ENCODE measurements around the gene RTEL1. TPM values are rescaled to one million over a fixed set of nuclear protein-coding genes. Genes with fewer than 3 reads are reported as not detected.

The RTEL1 gene
- total RNA-seq, 3 donors from 2014 or later (not counting 1 experiment from before 2014, with no cell fraction given): 36.3 to 52.0 (median 40.4) TPM

GRCh38 chr20:63698739-63699465 is 40.8 kb downstream of the RTEL1 start:
- Histone ChIP-seq H3K4me1 (ENCODE audit: control insufficient read depth, insufficient read depth, low read length) (peaks cover 44% of the 10 kb centered on the region), H3K27ac (ENCODE audit: low read length) (no peak overlapping the region), H3K4me3 (ENCODE audit: low read length) (no peak overlapping the region), H3K36me3 (ENCODE audit: control insufficient read depth, insufficient read depth, low read length) (peaks cover 8% of the 10 kb centered on the region), H3K27me3 (ENCODE audit: control insufficient read depth, insufficient read depth, low read length) (no peaks in the 10 kb centered on the region), H3K9me3 (ENCODE audit: control insufficient read depth, insufficient read depth, low read length) (no peaks in the 10 kb centered on the region)
- intact Hi-C loops (cut with micrococcal nuclease): no loop called here
- H3K27me3 Mint-ChIP-seq (ENCODE audit: low read depth in 2 of 2): no peaks in the 10 kb centered on the region
- no peaks in the 10 kb centered on the region for H3K36me3 Mint-ChIP-seq
- no peak overlapping the region for H3K27ac Mint-ChIP-seq
- no peak for TF ChIP-seq CTCF (IDR thresholded peaks at IDR 0.05)
- H3K4me1 Mint-ChIP-seq: peaks cover 0 to 29% of the 10 kb centered on the region in 2 donors
- H3K4me3 Mint-ChIP-seq: no peak overlapping the region
- ATAC-seq: no peak
- H3K9me3 Mint-ChIP-seq: no peaks in the 10 kb centered on the region
- 77% methylated on average over 19 of the region's 19 CpGs for WGBS (ENCODE audit: insufficient coverage)
- DNase-seq: no peak

- H3K27ac ChIP-seq (ENCODE audit: low read length): no peak overlapping the region
- H3K27me3 Mint-ChIP-seq (ENCODE audit: low read depth in 2 of 2): no peaks in the 10 kb centered on the region
- peaks cover 0 to 24% of the 10 kb centered on the region in 2 donors for H3K4me1 Mint-ChIP-seq
- no peaks in the 10 kb centered on the region for H3K9me3 ChIP-seq (ENCODE audit: control insufficient read depth, insufficient read depth, low read length)
- no peaks in the 10 kb centered on the region for H3K9me3 Mint-ChIP-seq
- no peaks in the 10 kb centered on the region for H3K36me3 Mint-ChIP-seq
- WGBS (ENCODE audit: insufficient coverage): 92% methylated on average over 23 of the region's 24 CpGs
- no peaks in the 10 kb centered on the region for H3K27me3 ChIP-seq (ENCODE audit: control insufficient read depth, insufficient read depth, low read length)
- no peak for DNase-seq
- no peak overlapping the region for H3K4me3 ChIP-seq (ENCODE audit: low read length)
- peaks cover 37% of the 10 kb centered on the region for H3K4me1 ChIP-seq (ENCODE audit: control insufficient read depth, insufficient read depth, low read length)
- no peak for ATAC-seq
- H3K36me3 ChIP-seq (ENCODE audit: control insufficient read depth, insufficient read depth, low read length): peaks cover 11% of the 10 kb centered on the region
- intact Hi-C loops (cut with micrococcal nuclease): no loop called here
- H3K27ac Mint-ChIP-seq: no peak overlapping the region
- H3K4me3 Mint-ChIP-seq: no peak overlapping the region
- no peak for TF ChIP-seq CTCF (IDR thresholded peaks at IDR 0.05)
These were observed 41.5 kb downstream of the RTEL1 start for GRCh38 chr20:63699466-63700198.

- no peaks in the 10 kb centered on the region for H3K27me3 ChIP-seq (ENCODE audit: control insufficient read depth, insufficient read depth, low read length)
- no peaks in the 10 kb centered on the region for H3K36me3 Mint-ChIP-seq
- ATAC-seq (no peak), DNase-seq (no peak)
- H3K4me3 ChIP-seq (ENCODE audit: low read length): no peak overlapping the region
- peaks cover 36% of the 10 kb centered on the region for H3K4me1 ChIP-seq (ENCODE audit: control insufficient read depth, insufficient read depth, low read length)
- H3K27me3 Mint-ChIP-seq (ENCODE audit: low read depth in 2 of 2): no peaks in the 10 kb centered on the region
- H3K36me3 ChIP-seq (ENCODE audit: control insufficient read depth, insufficient read depth, low read length): peaks cover 18% of the 10 kb centered on the region
- no peaks in the 10 kb centered on the region for H3K9me3 ChIP-seq (ENCODE audit: control insufficient read depth, insufficient read depth, low read length)
- H3K4me3 Mint-ChIP-seq: no peak overlapping the region
- 95% methylated on average over 40 of the region's 43 CpGs for WGBS (ENCODE audit: insufficient coverage)
- no peak overlapping the region for H3K27ac Mint-ChIP-seq
- peaks cover 0 to 24% of the 10 kb centered on the region in 2 donors for H3K4me1 Mint-ChIP-seq
- no peak for TF ChIP-seq CTCF (IDR thresholded peaks at IDR 0.05)
- H3K27ac ChIP-seq (ENCODE audit: low read length): no peak overlapping the region
- intact Hi-C loops (cut with micrococcal nuclease): no loop called here
- no peaks in the 10 kb centered on the region for H3K9me3 Mint-ChIP-seq
These were observed 42.3 kb downstream of the RTEL1 start for GRCh38 chr20:63700199-63701050.

Data from natural killer cell (primary cell).